A673 (cell line): ENCODE data around the gene BCL6.

Experiments used
- CTCF ChIP-seq: fragments of 300-800, 200-600 bp; sonication (generic); conservative IDR thresholded peaks from 2 replicates; pipeline ENCODE4 v1.5.1; 2017; ENCODE audit warnings: low read depth, mild to moderate bottlenecking, antibody characterized with exemption, low read length, moderate library complexity, mixed read lengths
- EZH2 ChIP-seq: fragments of 200-600 bp; sonication (generic); IDR thresholded peaks from 2 replicates; pipeline ENCODE4 v1.6.1; 2017; ENCODE audit warnings: borderline replicate concordance, low read depth, mild to moderate bottlenecking, mixed read lengths, antibody characterized with exemption, low read length; ENCODE audit not compliant: poor library complexity, severe bottlenecking

GRCh38 chr3:187698499-187699399 is 46.5 kb downstream of the BCL6 start:
- no peak for TF ChIP-seq CTCF
- TF ChIP-seq EZH2 = no peak
